Loucy (cell line): ENCODE results near the gene SEPTIN6.
A peak's percentile ranks its signal among the peaks of the same experiment; 100 is the strongest.

ENCODE experiments used
- H2AFZ ChIP-seq: fragments of 200-600 bp; sonication (generic); 2 replicates; pipeline ENCODE4 v1.6.0; 2016; ENCODE audit warnings: antibody characterized with exemption, mild to moderate bottlenecking, low read length, moderate library complexity
- H3F3A ChIP-seq: fragments of 200-600 bp; 2 replicates; pipeline ENCODE4 v1.6.0; 2016; ENCODE audit warnings: antibody characterized with exemption, low read depth, mild to moderate bottlenecking
- H3K27me3 ChIP-seq: fragments of 200-600 bp; sonication (generic); 2 replicates; pipeline ENCODE4 v1.6.1; 2014; ENCODE audit warnings: low read length, mild to moderate bottlenecking; ENCODE audit not compliant: insufficient read depth, poor library complexity, severe bottlenecking
- H3K36me3 ChIP-seq: fragments of 200-600 bp; sonication (generic); 2 replicates; pipeline ENCODE4 v1.6.1; 2016; ENCODE audit warnings: low read length; ENCODE audit not compliant: insufficient read depth
- H3K4me1 ChIP-seq: fragments of 200-600 bp; sonication (generic); 2 replicates; pipeline ENCODE4 v1.5.1; 2014; ENCODE audit warnings: low read length, mild to moderate bottlenecking; ENCODE audit not compliant: insufficient read depth, poor library complexity, severe bottlenecking
- H3K4me2 ChIP-seq: fragments of 200-600 bp; sonication (generic); 2 replicates; pipeline ENCODE4 v1.6.0; 2014; ENCODE audit warnings: antibody characterized with exemption, low read length, low read depth, mild to moderate bottlenecking; ENCODE audit not compliant: poor library complexity, severe bottlenecking
- H3K4me3 ChIP-seq: fragments of 200-600 bp; sonication (generic); 2 replicates; pipeline ENCODE4 v1.5.1; 2014; ENCODE audit warnings: low read length, mild to moderate bottlenecking, mixed read lengths; ENCODE audit not compliant: poor library complexity, severe bottlenecking
- H3K79me2 ChIP-seq: fragments of 200-600 bp; sonication (generic); 2 replicates; pipeline ENCODE4 v1.6.1; 2014; ENCODE audit warnings: low read length; ENCODE audit not compliant: insufficient read depth
- H3K9ac ChIP-seq: fragments of 200-600 bp; sonication (generic); 2 replicates; pipeline ENCODE4 v1.6.0; 2014; ENCODE audit warnings: mild to moderate bottlenecking, low read depth, low read length, moderate library complexity; ENCODE audit not compliant: poor library complexity, severe bottlenecking
- H3K9me2 ChIP-seq: fragments of 200-600 bp; sonication (generic); replicated peaks from 2 replicates; pipeline ENCODE4 v1.6.1; 2016; ENCODE audit warnings: low read depth, low read length, mixed read lengths
- H3K9me3 ChIP-seq: fragments of 200-600 bp; sonication (generic); 2 replicates; pipeline ENCODE4 v1.6.1; 2014; ENCODE audit warnings: mild to moderate bottlenecking, antibody characterized with exemption, low read length, low read depth; ENCODE audit not compliant: insufficient read depth
- H4K20me1 ChIP-seq: fragments of 200-600 bp; sonication (generic); 2 replicates; pipeline ENCODE4 v1.6.0; 2014; ENCODE audit warnings: antibody characterized with exemption, low read length, mild to moderate bottlenecking; ENCODE audit not compliant: insufficient read depth, poor library complexity, severe bottlenecking
- EZH2phosphoT487 ChIP-seq: fragments of 200-600 bp; IDR thresholded peaks from 2 replicates; pipeline ENCODE4 v1.6.1; 2018; ENCODE audit warnings: antibody characterized with exemption, mild to moderate bottlenecking, moderate library complexity, borderline replicate concordance
- TF ChIP-seq, protein P1 (sequence below): fragments of 200-600 bp; sonication (generic); conservative IDR thresholded peaks from 2 replicates; pipeline ENCODE4 v1.5.1; 2014; ENCODE audit warnings: mild to moderate bottlenecking, antibody characterized with exemption, low read length

The SEPTIN6 gene

DNA sequence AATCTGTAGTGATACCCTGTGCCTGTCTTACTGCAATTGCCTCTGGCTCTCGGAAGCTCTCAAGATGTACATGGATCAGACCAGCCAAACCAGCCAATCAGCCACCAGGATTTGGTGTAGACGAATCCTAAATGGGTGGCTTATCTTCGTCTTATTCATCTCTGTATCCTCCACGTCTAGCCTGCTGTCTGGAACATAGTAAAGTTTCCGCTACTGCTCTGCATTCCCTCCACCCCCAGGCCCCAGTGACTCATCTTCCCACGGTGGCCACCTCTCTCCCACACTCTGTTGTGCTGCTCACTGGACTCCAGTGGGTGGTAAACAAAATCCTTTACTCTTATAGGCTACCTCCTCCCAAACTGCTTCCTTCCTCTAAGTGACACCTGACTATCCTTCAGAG, 37.8 kb downstream of the SEPTIN6 start:
- Histone ChIP-seq H3K36me3 (peaks cover 79% of the 10 kb centered on the region), H3K9me3 (no peaks in the 10 kb centered on the region), H3K27me3 (no peaks in the 10 kb centered on the region), H3F3A (no peaks in the 10 kb centered on the region), H3K4me1 (no peaks in the 10 kb centered on the region), H3K9me2 (no peaks in the 10 kb centered on the region), H4K20me1 (peaks cover 21% of the 10 kb centered on the region), H3K9ac (no peak overlapping the region), H3K4me2 (no peak overlapping the region), H2AFZ (no peak overlapping the region), H3K4me3 (no peak overlapping the region), H3K79me2 (peaks cover 14% of the 10 kb centered on the region; the same call in 1 of the 2 replicates)
- no peak for TF ChIP-seq EZH2phosphoT487
- TF ChIP-seq, protein P1, sequence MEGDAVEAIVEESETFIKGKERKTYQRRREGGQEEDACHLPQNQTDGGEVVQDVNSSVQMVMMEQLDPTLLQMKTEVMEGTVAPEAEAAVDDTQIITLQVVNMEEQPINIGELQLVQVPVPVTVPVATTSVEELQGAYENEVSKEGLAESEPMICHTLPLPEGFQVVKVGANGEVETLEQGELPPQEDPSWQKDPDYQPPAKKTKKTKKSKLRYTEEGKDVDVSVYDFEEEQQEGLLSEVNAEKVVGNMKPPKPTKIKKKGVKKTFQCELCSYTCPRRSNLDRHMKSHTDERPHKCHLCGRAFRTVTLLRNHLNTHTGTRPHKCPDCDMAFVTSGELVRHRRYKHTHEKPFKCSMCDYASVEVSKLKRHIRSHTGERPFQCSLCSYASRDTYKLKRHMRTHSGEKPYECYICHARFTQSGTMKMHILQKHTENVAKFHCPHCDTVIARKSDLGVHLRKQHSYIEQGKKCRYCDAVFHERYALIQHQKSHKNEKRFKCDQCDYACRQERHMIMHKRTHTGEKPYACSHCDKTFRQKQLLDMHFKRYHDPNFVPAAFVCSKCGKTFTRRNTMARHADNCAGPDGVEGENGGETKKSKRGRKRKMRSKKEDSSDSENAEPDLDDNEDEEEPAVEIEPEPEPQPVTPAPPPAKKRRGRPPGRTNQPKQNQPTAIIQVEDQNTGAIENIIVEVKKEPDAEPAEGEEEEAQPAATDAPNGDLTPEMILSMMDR, result no peak

DNA sequence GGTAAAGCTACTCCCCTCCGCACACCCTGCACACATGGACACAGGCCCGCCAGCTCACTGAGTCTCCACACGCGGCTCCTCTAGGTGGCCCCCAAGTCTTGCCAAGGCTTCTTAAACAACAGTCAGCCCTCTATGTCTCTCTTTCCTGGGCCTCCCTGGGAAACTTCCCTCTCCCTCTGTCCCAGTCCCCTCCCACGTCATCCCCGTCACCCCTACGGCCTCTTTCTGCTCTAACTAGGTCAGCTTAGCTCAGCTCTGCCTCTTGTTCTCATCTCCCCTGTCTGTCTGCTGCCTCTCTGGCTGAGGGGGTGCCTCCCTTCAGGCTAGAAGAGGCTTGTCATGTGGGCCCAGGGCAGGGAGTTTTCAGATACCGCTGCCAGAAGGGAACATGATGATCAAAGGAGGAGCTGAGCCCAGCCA, 38.8 kb downstream of the SEPTIN6 start:
- Histone ChIP-seq H3K36me3 (peaks cover 76% of the 10 kb centered on the region), H4K20me1 (peaks cover 24% of the 10 kb centered on the region), H3K27me3 (no peaks in the 10 kb centered on the region), H3K9ac (no peak overlapping the region), H3K9me2 (no peaks in the 10 kb centered on the region), H3K4me1 (no peaks in the 10 kb centered on the region), H3K79me2 (peaks cover 14% of the 10 kb centered on the region; the same call in 1 of the 2 replicates), H3F3A (no peaks in the 10 kb centered on the region), H2AFZ (no peak overlapping the region), H3K4me2 (no peak overlapping the region), H3K4me3 (no peak overlapping the region), H3K9me3 (no peaks in the 10 kb centered on the region)
- TF ChIP-seq EZH2phosphoT487, result no peak
- TF ChIP-seq, protein P1, result peak; percentile 12; the same call in 1 of the 2 replicates

DNA sequence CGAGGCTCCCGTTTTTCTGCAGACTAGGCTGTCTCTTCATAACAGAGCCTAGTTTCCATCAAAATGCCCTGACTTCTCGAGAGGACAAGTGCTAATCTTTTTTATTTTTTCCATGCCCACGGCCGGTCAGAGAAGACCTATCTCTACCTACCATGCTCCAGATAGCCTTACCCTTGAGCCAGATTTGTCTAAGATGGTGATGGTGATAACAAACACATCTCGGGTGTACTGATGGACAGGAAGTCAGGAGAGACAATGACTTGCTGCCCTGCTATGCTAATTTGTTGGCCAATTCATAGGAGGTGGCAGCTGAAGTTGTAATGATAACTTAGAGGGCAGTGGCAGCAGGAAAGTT, 44.6 kb downstream of the SEPTIN6 start:
- Histone ChIP-seq H3K9ac (no peak overlapping the region), H3K36me3 (peaks cover 79% of the 10 kb centered on the region; the same call in 1 of the 2 replicates), H3K79me2 (peaks cover 9% of the 10 kb centered on the region; the same call in 1 of the 2 replicates)

More for the DNA sequence above, 44.6 kb downstream of the SEPTIN6 start:
- Histone ChIP-seq H2AFZ (no peak overlapping the region), H4K20me1 (peaks cover 23% of the 10 kb centered on the region), H3K4me2 (no peak overlapping the region), H3K4me1 (no peaks in the 10 kb centered on the region), H3K4me3 (no peak overlapping the region), H3F3A (no peaks in the 10 kb centered on the region), H3K9me2 (no peaks in the 10 kb centered on the region), H3K9me3 (no peaks in the 10 kb centered on the region), H3K27me3 (no peaks in the 10 kb centered on the region)
- TF ChIP-seq EZH2phosphoT487, result no peak
- TF ChIP-seq, protein P1, result no peak
